ENCODE data around the gene LUC7L.

The LUC7L gene

DNA sequence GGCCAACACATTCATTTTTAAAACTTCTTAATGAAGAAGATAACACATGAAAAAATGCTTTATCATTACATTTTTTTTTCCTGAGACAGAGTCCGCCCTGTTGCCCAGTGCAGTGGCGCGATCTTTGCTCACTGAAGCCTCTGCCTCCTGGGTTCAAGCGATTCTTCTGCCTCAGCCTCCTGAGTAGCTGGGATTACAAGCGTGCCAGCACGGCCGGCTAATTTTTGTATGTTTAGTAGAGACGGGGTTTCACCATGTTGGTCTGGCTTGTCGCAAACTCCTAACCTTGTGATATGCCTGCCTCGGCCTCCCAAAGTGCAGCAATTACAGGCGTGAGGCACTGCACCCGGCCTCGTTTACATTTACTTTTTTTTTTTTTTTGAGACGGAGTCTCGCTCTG, 35.8 kb downstream of the LUC7L start:
- TF ChIP-seq CTCF (IDR thresholded peaks at IDR 0.05; ENCODE audit: borderline replicate concordance, insufficient read depth, low read depth, low read length) = no peak
- no peak overlapping the region for H3K4me3 ChIP-seq (ENCODE audit: low read depth, low read length)

DNA sequence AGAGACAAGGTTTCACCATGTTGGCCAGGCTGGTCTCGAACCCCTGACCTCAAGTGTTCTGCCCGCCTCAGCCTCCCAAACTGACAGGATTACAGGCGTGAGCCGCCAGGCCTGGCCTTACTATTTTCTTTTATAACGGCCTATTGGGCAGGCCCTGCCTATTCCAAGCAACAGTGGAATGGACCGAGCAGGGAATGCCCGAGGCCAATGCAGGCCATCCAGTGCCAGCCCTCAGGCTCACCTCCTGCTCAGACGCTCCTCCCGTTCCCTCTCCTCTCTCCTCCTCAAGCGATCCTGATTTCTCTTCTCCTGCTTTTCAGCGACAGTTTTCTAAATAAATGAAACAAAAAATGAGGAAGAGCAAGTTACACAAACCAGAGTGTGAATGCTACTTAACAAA, 36.6 kb downstream of the LUC7L start:
- no peak for TF ChIP-seq CTCF (IDR thresholded peaks at IDR 0.05; ENCODE audit: borderline replicate concordance, insufficient read depth, low read depth, low read length)
- no peak overlapping the region for H3K4me3 ChIP-seq (ENCODE audit: low read depth, low read length)

DNA sequence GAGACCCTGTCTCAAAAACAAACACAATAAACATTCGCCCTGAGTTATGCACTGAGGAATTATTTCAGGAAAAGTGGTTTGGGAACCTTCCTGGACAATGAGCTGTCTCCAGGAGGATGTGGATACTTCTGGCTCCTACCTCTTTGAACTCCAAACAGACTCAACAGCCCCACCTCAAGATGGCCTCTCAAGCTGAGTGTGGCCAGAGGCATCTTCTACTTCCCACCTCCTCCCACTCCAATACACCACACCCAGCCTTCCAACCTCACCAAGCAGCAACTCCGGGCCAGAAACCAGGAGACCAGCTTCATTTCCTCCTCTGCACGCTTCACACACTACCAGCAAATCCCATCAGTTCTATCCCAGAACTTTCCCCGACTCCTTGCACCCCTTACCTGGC, 37.4 kb downstream of the LUC7L start:
- H3K4me3 ChIP-seq (ENCODE audit: low read depth, low read length) = no peak overlapping the region
- TF ChIP-seq CTCF (IDR thresholded peaks at IDR 0.05; ENCODE audit: borderline replicate concordance, insufficient read depth, low read depth, low read length) = no peak

GRCh38 chr16:189604-190186, 39.6 kb downstream of the LUC7L start:
- no peak overlapping the region for H3K4me3 ChIP-seq (ENCODE audit: low read depth, low read length)
- TF ChIP-seq CTCF (IDR thresholded peaks at IDR 0.05; ENCODE audit: borderline replicate concordance, insufficient read depth, low read depth, low read length) = no peak

DNA sequence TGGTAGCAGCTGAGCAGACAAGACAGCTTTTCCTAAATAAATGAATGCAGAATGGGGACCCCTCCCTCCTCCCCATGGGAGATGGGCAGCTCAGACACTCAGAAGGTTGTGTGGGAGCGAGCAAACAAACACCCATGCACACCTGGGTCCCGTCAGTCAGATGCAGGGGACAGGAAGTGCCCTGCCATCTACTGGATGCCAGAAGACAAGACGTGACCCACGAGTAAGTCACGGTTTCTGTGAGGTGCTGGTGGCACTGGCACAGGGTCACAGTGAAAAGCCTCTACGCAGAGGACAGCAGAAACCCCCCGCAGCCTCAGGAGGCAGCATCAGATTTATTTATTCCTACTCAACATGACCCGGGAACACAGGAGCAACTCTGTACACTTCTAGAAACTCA, 40.6 kb downstream of the LUC7L start:
- no peak overlapping the region for H3K4me3 ChIP-seq (ENCODE audit: low read depth, low read length)
- peak; percentile 42; the same call in 1 of the 2 replicates for TF ChIP-seq CTCF (IDR thresholded peaks at IDR 0.05; ENCODE audit: borderline replicate concordance, insufficient read depth, low read depth, low read length)

DNA sequence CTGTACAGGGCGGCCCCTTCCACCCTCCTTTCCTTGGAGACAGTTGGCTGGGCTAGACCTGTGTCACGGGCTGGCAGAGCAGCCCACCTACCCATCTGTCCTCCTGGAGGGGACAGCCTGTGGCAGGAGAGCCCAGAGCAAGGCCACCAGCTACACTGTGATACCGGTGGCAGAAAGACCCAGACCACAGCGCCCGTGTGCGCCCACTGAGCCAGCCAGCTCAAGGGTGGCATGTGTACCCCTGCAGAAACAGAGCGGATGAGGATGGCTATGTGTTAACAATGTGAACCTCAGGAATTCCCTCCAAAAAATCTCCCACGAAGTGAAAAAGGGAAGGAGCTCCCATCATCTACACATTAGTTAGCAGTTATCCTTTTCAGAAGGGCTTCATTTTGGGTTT, 41.9 kb downstream of the LUC7L start:
- H3K4me3 ChIP-seq (ENCODE audit: low read depth, low read length) = no peak overlapping the region
- no peak for TF ChIP-seq CTCF (IDR thresholded peaks at IDR 0.05; ENCODE audit: borderline replicate concordance, insufficient read depth, low read depth, low read length)

DNA sequence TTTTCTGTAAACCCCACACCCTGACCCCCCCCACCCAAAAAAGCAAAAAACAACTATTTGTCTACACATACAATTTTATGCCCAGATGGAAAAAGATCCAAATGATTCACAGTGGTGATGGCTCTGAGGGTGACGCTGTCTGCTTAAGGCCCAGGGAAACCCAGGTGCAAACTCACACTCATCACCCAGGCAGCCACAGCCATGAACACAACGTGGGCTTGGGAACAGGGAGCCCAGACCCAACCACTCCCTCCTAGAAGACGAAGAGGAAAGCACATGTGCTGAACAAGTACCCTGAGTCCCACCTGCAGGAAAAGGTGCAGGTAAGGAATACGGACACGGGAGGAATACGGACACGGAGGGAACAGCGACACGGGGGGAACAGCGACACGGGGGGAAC, 43.6 kb downstream of the LUC7L start:
- TF ChIP-seq CTCF (IDR thresholded peaks at IDR 0.05; ENCODE audit: borderline replicate concordance, insufficient read depth, low read depth, low read length) = no peak
- H3K4me3 ChIP-seq (ENCODE audit: low read depth, low read length) = no peak overlapping the region

All from GM12875 (cell line).